Sigmoid colon (tissue), 7 donors: ENCODE data around the gene FOXR1. TPM values are rescaled to one million over a fixed set of nuclear protein-coding genes. Genes with fewer than 3 reads are reported as not detected.
"Not testable (repeated sequence)": the region's sequence is repeated elsewhere in the genome, so short reads cannot be mapped to it uniquely, and the experiment has no call there.

Source experiments
- DNase-seq: peaks from one replicate; pipeline ENCODE4 v3.0.0-alpha.2; 2019
- H3K27ac ChIP-seq, 4 donors: fragments of 200-600 bp; sonication (generic); one replicate each; pipeline ENCODE4 v1.5.1; 2016 to 2019; ENCODE audit warnings: mild to moderate bottlenecking in 1 of 4
- H3K27me3 ChIP-seq, 3 donors: fragments of 200-600 bp; sonication (generic); one replicate each; pipeline ENCODE4 v1.5.1; 2019; ENCODE audit warnings: mild to moderate bottlenecking in 1 of 3
- H3K36me3 ChIP-seq, 4 donors: fragments of 200-600 bp; sonication (generic); one replicate each; pipeline ENCODE4 v1.5.1; 2016 to 2019
- H3K4me1 ChIP-seq, 4 donors: fragments of 200-600 bp; sonication (generic); one replicate each; pipeline ENCODE4 v1.5.1; 2017 to 2019
- H3K4me3 ChIP-seq, 4 donors: fragments of 200-600 bp; sonication (generic); one replicate each; pipeline ENCODE4 v1.5.1; 2017 to 2019; ENCODE audit warnings: mild to moderate bottlenecking in 2 of 4, moderate library complexity in 1 of 4
- H3K9me3 ChIP-seq, 4 donors: fragments of 200-600 bp in 3 of 4; sonication (generic) in 3 of 4; one replicate each; pipeline versions ENCODE4 v1.5.1 to v1.6.1; 2013 to 2019
- EP300 ChIP-seq, 4 donors: sonication (generic); formaldehyde crosslinking; IDR thresholded peaks; one replicate each; pipeline ENCODE4 v1.6.1; 2017; ENCODE audit warnings: antibody characterized with exemption in 4 of 4
- POLR2A ChIP-seq, 2 donors: fragments of 450-650 bp; IDR thresholded peaks; one replicate each; pipeline ENCODE4 v1.6.1; 2016; ENCODE audit warnings: antibody characterized with exemption in 2 of 2, mild to moderate bottlenecking in 2 of 2, moderate library complexity in 2 of 2
- POLR2AphosphoS5 ChIP-seq, 4 donors: sonication (generic); formaldehyde crosslinking; IDR thresholded peaks; one replicate each; pipeline ENCODE4 v1.6.1; 2017; ENCODE audit warnings: antibody characterized with exemption in 4 of 4
- whole genome bisulfite sequencing, 2 donors: extraction: QIAGEN DNeasy Blood & Tissue Kit; methylation state at CpG; one replicate each; pipeline ENCODE4 v1.1.7; 2013; 5-methylcytosine and 5-hydroxymethylcytosine counted together
- intact Hi-C: fragments of 100-400 bp; cut with DNase I; formaldehyde crosslinking; loops from one replicate; pipeline ENCODE4 v1.15.1; 2023
- polyA plus RNA-seq, 3 donors: library from polyadenylated mRNA; stranded (reverse); fragments of 200-250 nt; gene quantifications; one replicate each; pipeline ENCODE4 v1.2.3, GENCODE V29; 2013
- total RNA-seq, 4 donors: library from RNA; depleted of rRNA; stranded (reverse); fragments of >200 nt; gene quantifications; one replicate each; pipeline ENCODE4 v1.1.0, GENCODE V29; 2016
- TF ChIP-seq, protein P1 (sequence below), 4 experiments: fragments of 450-650 bp in 3 of 4; fragments of 200-600 bp in 1 of 4; IDR thresholded peaks; one replicate each; pipeline ENCODE4 v1.5.1; 2016 to 2019; ENCODE audit warnings: antibody characterized with exemption in 4 of 4, mild to moderate bottlenecking in 3 of 4, moderate library complexity in 2 of 4
- donor health status: healthy with polysubstance abuse.
- donor health status: Bipolar disorder and iron deficiency.
- donor health status: healthy.

FOXR1 gene
- total and polyA plus RNA-seq, 7 donors, result not detected

DNA sequence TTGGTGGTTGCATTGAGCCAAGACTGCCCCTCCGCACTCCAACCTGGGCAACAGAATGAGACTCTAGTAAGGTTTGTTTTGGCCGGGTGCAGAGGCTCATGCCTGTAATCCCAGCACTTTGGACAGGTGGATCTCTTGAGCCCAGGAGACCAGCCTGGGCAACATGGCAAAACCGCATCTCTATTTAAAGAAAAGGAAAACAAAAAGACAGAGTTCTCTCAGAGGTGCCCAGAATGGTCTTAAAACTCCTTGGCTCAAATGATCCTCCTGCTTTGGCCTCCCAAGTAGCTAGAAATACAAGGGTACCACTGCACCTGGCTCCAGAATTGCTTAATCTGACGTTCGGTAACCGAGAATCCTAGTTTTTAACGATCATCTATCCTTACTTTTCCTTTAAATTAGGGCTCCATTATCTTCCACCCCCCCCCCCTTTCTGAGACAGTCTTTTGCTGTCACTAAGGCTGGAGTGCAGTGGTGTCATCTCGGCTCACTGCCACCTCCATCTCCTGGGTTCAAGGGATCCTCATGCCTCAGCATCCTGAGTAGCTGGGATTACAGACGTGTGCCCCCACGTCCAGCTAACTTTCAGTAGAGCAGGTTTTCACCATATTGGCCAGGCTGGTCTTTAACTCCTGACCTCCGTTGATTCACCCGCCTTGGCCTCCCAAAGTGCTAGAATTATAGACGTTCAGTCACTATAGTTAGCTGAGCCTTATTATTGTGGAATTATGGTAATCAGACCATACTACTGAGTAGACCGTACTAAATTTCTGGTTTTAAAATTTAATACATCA is 44.9 kb downstream of the FOXR1 start:
- no peak for DNase-seq
- TF ChIP-seq POLR2AphosphoS5 (IDR thresholded peaks at IDR 0.05) (no peak), EP300 (IDR thresholded peaks at IDR 0.05) (no peak), POLR2A (IDR thresholded peaks at IDR 0.05) (no peak)
- TF ChIP-seq, protein P1, sequence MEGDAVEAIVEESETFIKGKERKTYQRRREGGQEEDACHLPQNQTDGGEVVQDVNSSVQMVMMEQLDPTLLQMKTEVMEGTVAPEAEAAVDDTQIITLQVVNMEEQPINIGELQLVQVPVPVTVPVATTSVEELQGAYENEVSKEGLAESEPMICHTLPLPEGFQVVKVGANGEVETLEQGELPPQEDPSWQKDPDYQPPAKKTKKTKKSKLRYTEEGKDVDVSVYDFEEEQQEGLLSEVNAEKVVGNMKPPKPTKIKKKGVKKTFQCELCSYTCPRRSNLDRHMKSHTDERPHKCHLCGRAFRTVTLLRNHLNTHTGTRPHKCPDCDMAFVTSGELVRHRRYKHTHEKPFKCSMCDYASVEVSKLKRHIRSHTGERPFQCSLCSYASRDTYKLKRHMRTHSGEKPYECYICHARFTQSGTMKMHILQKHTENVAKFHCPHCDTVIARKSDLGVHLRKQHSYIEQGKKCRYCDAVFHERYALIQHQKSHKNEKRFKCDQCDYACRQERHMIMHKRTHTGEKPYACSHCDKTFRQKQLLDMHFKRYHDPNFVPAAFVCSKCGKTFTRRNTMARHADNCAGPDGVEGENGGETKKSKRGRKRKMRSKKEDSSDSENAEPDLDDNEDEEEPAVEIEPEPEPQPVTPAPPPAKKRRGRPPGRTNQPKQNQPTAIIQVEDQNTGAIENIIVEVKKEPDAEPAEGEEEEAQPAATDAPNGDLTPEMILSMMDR (IDR thresholded peaks at IDR 0.05), result no peak
- Histone ChIP-seq H3K4me1 (peaks cover 0 to 44% (median 40%) of the 10 kb centered on the region in 4 donors), H3K9me3 (no peaks in the 10 kb centered on the region), H3K27me3 (no peaks in the 10 kb centered on the region), H3K36me3 (peaks cover 26 to 70% (median 40%) of the 10 kb centered on the region in 4 donors), H3K27ac (peak overlapping the region; percentile 23 to 98 (median 96)), H3K4me3 (peak overlapping the region in 1 of 4 donors; percentile 88)
- WGBS, 2 donors, result 65 to 81% methylated on average over 14 of the region's 14 CpGs
- intact Hi-C loops, result loop anchor here (5.0 kb wide), 1 partner anchor 81 kb away; a partner anchor contains a TSS

DNA sequence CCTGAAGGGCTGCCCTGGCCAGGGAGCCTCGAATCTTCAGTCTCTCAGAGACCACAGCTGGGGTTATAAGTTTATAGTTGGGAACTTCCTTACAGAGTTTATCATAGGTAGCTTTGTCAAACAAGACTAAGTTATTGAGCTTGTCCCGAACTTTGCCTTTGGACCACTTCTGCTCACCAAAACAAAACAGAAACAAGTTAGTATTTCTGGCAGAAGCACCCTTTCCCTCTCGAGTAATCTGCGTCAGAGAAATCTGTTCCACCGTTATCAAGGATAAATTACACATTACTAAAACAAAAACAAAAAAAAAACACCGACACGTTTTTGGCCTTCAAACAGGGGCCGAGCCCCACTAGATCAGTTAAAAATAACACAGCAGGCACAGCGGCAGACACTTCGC is 45.8 kb downstream of the FOXR1 start:
- H3K36me3 ChIP-seq, result peaks cover 20 to 70% (median 42%) of the 10 kb centered on the region in 4 donors
- H3K9me3 ChIP-seq, DNase-seq, H3K27me3 ChIP-seq: not testable (repeated sequence)
- peak overlapping the region; percentile 96 to 98 (median 97) for H3K27ac ChIP-seq
- H3K4me3 ChIP-seq, result peak overlapping the region; percentile 84 to 96 (median 90)
- WGBS, 2 donors, result 1 to 2% methylated on average over 10 of the region's 10 CpGs
- intact Hi-C loops, result loop anchor here (5.0 kb wide), 1 partner anchor 80 kb away; a partner anchor contains a TSS
- H3K4me1 ChIP-seq, result peaks cover 0 to 48% (median 44%) of the 10 kb centered on the region in 4 donors

DNA sequence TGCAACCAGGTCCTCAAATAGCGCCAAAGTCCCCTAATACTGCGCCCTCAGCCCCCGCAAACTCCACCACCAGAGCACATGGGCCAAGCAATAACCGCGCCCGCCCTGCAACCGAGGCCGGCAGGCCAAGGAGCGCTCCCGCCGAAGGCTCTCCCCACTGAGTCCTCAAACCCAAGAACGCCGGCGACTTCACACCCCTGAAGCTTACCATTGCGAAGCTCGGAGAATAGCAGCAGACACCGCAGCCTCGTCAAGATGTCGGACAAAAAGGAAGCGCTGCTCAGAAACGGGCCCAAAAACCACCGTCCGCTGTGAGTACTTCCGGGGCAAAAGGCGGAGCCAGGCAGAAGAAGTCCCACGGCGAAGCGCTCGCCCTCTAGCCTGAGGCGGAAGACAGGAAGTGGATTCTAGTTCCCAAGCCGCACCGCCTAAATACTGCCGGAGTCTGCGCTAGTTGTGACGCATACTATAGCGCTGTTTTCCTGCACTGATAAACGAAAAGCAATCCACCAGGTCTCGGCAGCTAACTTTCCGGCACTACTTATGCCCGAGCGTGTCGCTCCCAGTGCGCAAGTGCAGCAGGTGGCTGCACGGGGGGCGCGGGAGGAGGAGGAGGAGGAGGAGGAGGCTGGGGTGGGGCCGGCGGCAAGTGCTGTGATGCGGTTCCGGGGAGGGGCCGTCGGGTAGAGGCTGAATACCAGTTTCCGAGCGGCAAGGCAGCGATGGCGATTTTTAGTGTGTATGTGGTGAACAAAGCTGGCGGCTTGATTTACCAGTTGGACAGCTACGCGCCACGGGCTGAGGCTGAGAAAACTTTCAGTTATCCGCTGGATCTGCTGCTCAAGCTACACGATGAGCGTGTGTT is 46.7 kb downstream of the FOXR1 start, which contains the start of the genes RPS25 and TRAPPC4:
TSS of gene RPS25 (minus strand) at position 270 of the 865 bp plus-strand sequence. CDS start at position 211, 59 bp downstream.
TSS of gene TRAPPC4 (plus strand) at position 693 of the 865 bp plus-strand sequence. CDS start at position 723, 30 bp downstream.
- peaks cover 20 to 69% (median 40%) of the 10 kb centered on the region in 4 donors for H3K36me3 ChIP-seq
- intact Hi-C loops, result loop anchor here (5.0 kb wide), 1 partner anchor 79 kb away; a partner anchor contains a TSS

DNA sequence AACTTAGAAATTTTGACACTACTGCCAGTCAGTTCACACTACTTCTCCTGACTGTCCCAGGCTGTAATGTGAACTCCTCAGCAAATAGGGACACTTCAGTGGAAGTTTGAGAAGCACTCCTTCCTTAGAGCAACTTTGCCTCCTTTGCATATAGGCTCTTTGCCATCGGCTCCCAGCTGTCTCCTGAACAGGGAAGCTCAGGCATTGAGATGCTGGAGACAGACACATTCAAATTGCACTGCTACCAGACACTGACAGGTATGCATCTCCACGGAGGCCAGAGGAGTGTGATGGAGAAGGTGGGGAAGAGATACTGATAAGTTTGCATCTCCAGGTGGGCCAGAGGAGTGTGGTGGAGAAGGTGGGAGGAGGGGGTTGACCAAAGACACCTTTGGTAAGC is 48.4 kb downstream of the FOXR1 start:
- Histone ChIP-seq H3K27ac (peak overlapping the region; percentile 96 to 98 (median 97)), H3K9me3 (no peaks in the 10 kb centered on the region), H3K4me1 (peaks cover 0 to 48% (median 44%) of the 10 kb centered on the region in 4 donors), H3K4me3 (peak overlapping the region in 2 of 4 donors; percentile 88 to 96), H3K36me3 (peaks cover 24 to 71% (median 38%) of the 10 kb centered on the region in 4 donors), H3K27me3 (no peaks in the 10 kb centered on the region)
- intact Hi-C loops, result loop anchor here (5.0 kb wide), 1 partner anchor 77 kb away; a partner anchor contains a TSS
- DNase-seq, result peak; percentile 49
- no peak for TF ChIP-seq POLR2AphosphoS5 (IDR thresholded peaks at IDR 0.05)
- TF ChIP-seq EP300 (IDR thresholded peaks at IDR 0.05), result no peak
- TF ChIP-seq, protein P1 (IDR thresholded peaks at IDR 0.05), result no peak
- TF ChIP-seq POLR2A (IDR thresholded peaks at IDR 0.05), result no peak
- WGBS, 2 donors, result 19 to 54% methylated on average over 2 of the region's 2 CpGs

More for the DNA sequence above, 46.7 kb downstream of the FOXR1 start, which contains the start of the genes RPS25 and TRAPPC4:
- WGBS, 2 donors, result 0% methylated on average over 63 of the region's 63 CpGs
- Histone ChIP-seq H3K9me3 (no peaks in the 10 kb centered on the region), H3K4me1 (peaks cover 0 to 48% (median 44%) of the 10 kb centered on the region in 4 donors), H3K27ac (peak within 1 kb of the TSS; percentile 96 to 98 (median 97)), H3K27me3 (no peaks in the 10 kb centered on the region), H3K4me3 (peak within 1 kb of the TSS; percentile 84 to 96 (median 90))
- peak; percentile 98 for DNase-seq
- peak; percentile 92 to 95 (median 94) for TF ChIP-seq POLR2AphosphoS5 (IDR thresholded peaks at IDR 0.05)
- TF ChIP-seq EP300 (IDR thresholded peaks at IDR 0.05), result no peak
- peak; percentile 73 to 80 for TF ChIP-seq POLR2A (IDR thresholded peaks at IDR 0.05)
- TF ChIP-seq, protein P1 (IDR thresholded peaks at IDR 0.05), result peak in 1 of 4 experiments; percentile 3
